CD4-positive, CD25-positive, alpha-beta regulatory T cell (primary cell): ENCODE data around the gene MFAP2. TPM values are rescaled to one million over a fixed set of nuclear protein-coding genes. Genes with fewer than 3 reads are reported as not detected.
"Not testable (repeated sequence)": the region's sequence is repeated elsewhere in the genome, so short reads cannot be mapped to it uniquely, and the experiment has no call there.

ENCODE experiments used
- ATAC-seq, 2 donors: fragments of 150-1000 bp; cut with Tn5 transposase; one replicate each; pipeline ENCODE4 v1.10.0; 2021; ENCODE audit warnings: low read depth in 2 of 2, moderate number of reproducible peaks in 2 of 2, moderate library complexity in 1 of 2
- DNase-seq, 3 donors: peaks; one replicate each; pipeline versions ENCODE4 v3.0.0 to v3.0.0-alpha.2; 2012 to 2022; ENCODE audit warnings: mixed read lengths in 1 of 3
- H3K27ac ChIP-seq: one replicate; pipeline ENCODE4 v1.7.0; 2013; ENCODE audit warnings: mild to moderate bottlenecking, low read length; ENCODE audit not compliant: insufficient read depth, poor library complexity, severe bottlenecking
- H3K27me3 ChIP-seq: one replicate; pipeline ENCODE4 v1.7.0; 2013; ENCODE audit warnings: low read length; ENCODE audit not compliant: control insufficient read depth, insufficient read depth
- H3K36me3 ChIP-seq: one replicate; pipeline ENCODE4 v1.7.0; 2013; ENCODE audit warnings: mild to moderate bottlenecking, low read length, moderate library complexity; ENCODE audit not compliant: control insufficient read depth, insufficient read depth
- H3K4me1 ChIP-seq: 2 replicates; pipeline ENCODE4 v1.7.0; 2013; ENCODE audit warnings: mild to moderate bottlenecking, low read length; ENCODE audit not compliant: insufficient read depth, control insufficient read depth, poor library complexity, severe bottlenecking
- H3K4me3 ChIP-seq: one replicate; pipeline ENCODE4 v1.7.0; 2013; ENCODE audit warnings: low read depth, mild to moderate bottlenecking, low read length, moderate library complexity
- H3K9me3 ChIP-seq, 2 experiments: 1 replicate in 1 of 2; 2 replicates in 1 of 2; pipeline ENCODE4 v1.7.0; 2013; ENCODE audit warnings: low read length in 2 of 2, mild to moderate bottlenecking in 1 of 2, moderate library complexity in 1 of 2; ENCODE audit not compliant: control insufficient read depth in 2 of 2
- H3K27ac Mint-ChIP-seq, 3 donors: one replicate each; pipeline ENCODE4 v1.8.0; 2020 to 2022; ENCODE audit warnings: mild to moderate bottlenecking in 3 of 3, mixed read lengths in 3 of 3, moderate library complexity in 2 of 3
- H3K27me3 Mint-ChIP-seq: one replicate; pipeline ENCODE4 v1.8.0; 2022; ENCODE audit warnings: mild to moderate bottlenecking, mixed read lengths
- H3K36me3 Mint-ChIP-seq: one replicate; pipeline ENCODE4 v1.8.0; 2020; ENCODE audit warnings: mixed read lengths
- H3K4me1 Mint-ChIP-seq, 4 donors: one replicate each; pipeline ENCODE4 v1.8.0; 2020 to 2022; ENCODE audit warnings: mixed read lengths in 4 of 4, mild to moderate bottlenecking in 1 of 4
- H3K4me3 Mint-ChIP-seq, 4 donors: one replicate each; pipeline ENCODE4 v1.8.0; 2020 to 2022; ENCODE audit warnings: mild to moderate bottlenecking in 4 of 4, mixed read lengths in 4 of 4, moderate library complexity in 3 of 4
- H3K9me3 Mint-ChIP-seq, 7 donors: one replicate each; pipeline ENCODE4 v1.8.0; 2020 to 2022; ENCODE audit warnings: mixed read lengths in 7 of 7, mild to moderate bottlenecking in 3 of 7, moderate library complexity in 2 of 7
- polyA plus RNA-seq, 4 donors: library from polyadenylated mRNA; unstranded; fragments of 300-500 nt; fragmentation: Illumina TruSeq; gene quantifications; one replicate each; pipeline ENCODE4 v1.2.3, GENCODE V29; 2021
- total RNA-seq: library from RNA; stranded (reverse); gene quantifications from one replicate; pipeline ENCODE4 v1.2.3, GENCODE V29; 2022

Gene MFAP2
- total and polyA plus RNA-seq, 5 donors from 2014 or later = not detected

DNA sequence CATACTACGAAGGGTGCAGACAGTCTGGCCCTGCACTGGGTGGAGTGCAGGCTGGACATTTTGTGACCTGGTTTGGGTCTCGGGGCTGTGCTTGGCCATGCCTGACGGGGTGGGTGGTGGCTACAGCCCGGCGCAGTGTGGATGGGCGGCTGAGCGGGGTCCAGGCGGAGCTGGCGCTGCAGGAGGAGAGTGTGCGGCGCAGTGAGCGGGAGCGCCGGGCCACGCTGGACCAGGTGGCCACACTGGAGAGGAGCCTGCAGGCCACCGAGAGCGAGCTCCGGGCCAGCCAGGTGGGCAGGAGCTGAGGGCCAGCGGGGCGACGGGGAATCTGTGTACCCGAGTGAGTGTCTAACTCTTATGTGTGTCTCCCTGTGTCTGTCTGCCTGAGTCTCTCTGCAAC is 14.1 kb downstream of the MFAP2 start:
- peaks cover 14% of the 10 kb centered on the region for H3K36me3 Mint-ChIP-seq
- Histone ChIP-seq H3K9me3 (no peaks in the 10 kb centered on the region), H3K4me3 (no peak overlapping the region), H3K36me3 (peaks cover 12% of the 10 kb centered on the region), H3K4me1 (peaks cover 5% of the 10 kb centered on the region), H3K27ac (no peak overlapping the region), H3K27me3 (no peaks in the 10 kb centered on the region)
- no peaks in the 10 kb centered on the region for H3K27me3 Mint-ChIP-seq
- no peak for DNase-seq
- H3K4me1 Mint-ChIP-seq = peaks cover 0 to 15% (median 4%) of the 10 kb centered on the region in 4 donors
- H3K4me3 Mint-ChIP-seq = no peak overlapping the region
- H3K27ac Mint-ChIP-seq = no peak overlapping the region
- no peak for ATAC-seq
- no peaks in the 10 kb centered on the region for H3K9me3 Mint-ChIP-seq

DNA sequence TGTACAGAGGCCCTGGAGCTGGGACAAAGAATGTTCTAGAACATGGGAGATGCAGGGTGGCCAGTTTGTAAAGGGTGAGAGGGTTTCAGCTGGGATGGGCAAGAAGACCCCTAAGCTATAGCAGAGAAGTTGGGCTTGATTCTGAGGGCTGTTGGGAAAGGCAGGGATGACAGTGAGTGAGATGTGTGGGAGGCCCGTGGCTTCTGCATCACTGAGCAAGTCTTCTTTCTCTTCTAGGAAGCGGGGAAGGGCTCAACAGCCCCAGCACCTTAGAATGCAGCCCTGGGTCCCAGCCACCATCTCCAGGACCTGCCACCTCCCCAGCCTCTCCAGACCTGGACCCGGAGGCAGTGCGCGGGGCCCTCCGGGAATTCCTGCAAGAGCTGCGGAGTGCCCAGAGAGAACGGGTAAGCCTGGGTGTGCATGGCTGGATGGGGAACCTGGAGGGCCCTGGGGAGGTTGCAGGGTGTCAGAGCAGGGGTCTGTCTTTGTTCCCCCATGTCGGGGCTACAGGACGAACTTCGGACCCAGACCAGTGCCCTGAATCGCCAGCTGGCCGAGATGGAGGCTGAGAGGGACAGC is 14.8 kb downstream of the MFAP2 start:
- Mint-ChIP-seq H3K9me3 (no peaks in the 10 kb centered on the region), H3K4me1 (peaks cover 1 to 17% (median 4%) of the 10 kb centered on the region in 4 donors), H3K27ac (peak overlapping the region in 1 of 3 donors; percentile 75), H3K36me3 (peaks cover 14% of the 10 kb centered on the region), H3K4me3 (no peak overlapping the region), H3K27me3 (no peaks in the 10 kb centered on the region)
- H3K36me3 ChIP-seq = peaks cover 12% of the 10 kb centered on the region
- H3K4me3 ChIP-seq = no peak overlapping the region
- peaks cover 8% of the 10 kb centered on the region for H3K4me1 ChIP-seq
- no peaks in the 10 kb centered on the region for H3K27me3 ChIP-seq
- DNase-seq (no peak), ATAC-seq (no peak)
- no peak overlapping the region for H3K27ac ChIP-seq
- no peaks in the 10 kb centered on the region for H3K9me3 ChIP-seq

DNA sequence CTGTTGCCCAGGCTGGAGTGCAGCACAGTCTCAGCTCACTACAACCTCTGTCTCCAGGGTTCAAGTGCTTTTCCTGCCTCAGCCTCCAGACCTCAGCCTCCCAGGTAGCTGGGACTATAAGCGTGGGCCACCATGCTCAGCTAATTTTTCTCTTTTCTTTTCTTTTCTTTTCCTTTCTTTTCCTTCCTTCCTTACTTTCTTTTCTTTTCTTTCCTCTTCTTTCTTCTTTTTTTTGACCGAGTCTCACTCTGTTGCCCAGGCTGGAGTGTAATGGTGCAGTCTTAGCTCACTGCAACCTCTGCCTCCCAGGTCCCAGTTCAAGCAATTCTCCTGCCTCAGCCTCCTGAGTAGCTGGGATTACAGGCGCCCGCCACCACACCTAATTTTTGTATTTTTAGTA is 16.3 kb downstream of the MFAP2 start:
- Mint-ChIP-seq H3K36me3 (peaks cover 12% of the 10 kb centered on the region), H3K4me1 (peaks cover 7 to 25% (median 9%) of the 10 kb centered on the region in 4 donors), H3K4me3 (peak overlapping the region in 1 of 4 donors; percentile 31)
- H3K9me3 ChIP-seq, H3K9me3 Mint-ChIP-seq, H3K27me3 ChIP-seq, H3K4me3 ChIP-seq, H3K27ac Mint-ChIP-seq, H3K27me3 Mint-ChIP-seq, DNase-seq, ATAC-seq, H3K27ac ChIP-seq: not testable (repeated sequence)
- Histone ChIP-seq H3K4me1 (peaks cover 14% of the 10 kb centered on the region), H3K36me3 (peaks cover 12% of the 10 kb centered on the region)

DNA sequence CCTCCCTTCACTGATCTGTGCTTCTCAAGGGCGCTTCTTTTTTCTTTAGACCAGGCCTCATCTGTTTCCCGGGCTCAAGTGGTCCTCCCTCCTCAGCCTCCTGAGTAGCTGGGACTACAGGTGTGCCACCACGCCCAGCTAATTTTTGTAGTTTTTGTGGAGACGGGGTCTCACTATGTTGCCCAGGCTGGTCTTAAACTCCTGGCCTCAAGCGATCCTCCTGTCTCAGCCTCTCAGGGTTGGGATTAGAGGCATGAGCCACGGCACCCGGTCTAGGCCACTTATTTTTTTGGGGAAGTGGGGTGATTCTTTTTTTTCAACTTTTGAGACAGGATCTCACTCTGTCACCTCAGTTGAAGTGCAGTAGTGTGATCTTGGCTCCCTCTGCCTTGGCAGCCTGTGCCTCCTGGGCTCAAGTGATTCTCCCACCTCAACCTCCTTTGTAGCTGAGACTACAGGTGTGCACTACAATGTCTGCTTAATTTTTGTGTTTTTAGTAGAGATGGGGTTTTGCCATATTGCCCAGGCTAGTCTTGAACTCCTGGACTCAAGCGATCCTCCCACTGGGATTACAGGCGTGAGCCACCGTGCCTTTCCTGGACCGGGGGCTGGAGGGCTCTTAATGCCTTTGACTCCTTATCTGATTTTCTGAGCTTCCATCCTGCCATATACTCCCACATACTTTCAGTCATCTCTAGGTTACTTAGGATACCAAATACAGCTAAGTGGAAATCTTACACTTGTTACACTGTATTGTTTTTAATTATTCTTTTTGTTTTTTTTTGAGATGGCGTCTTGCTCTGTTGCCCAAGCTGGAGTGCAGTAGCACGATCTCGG is 18.9 kb downstream of the MFAP2 start:
- Mint-ChIP-seq H3K27me3 (no peaks in the 10 kb centered on the region), H3K4me3 (peak overlapping the region; percentile 66 to 88 (median 82)), H3K36me3 (peaks cover 7% of the 10 kb centered on the region), H3K9me3 (no peaks in the 10 kb centered on the region), H3K27ac (peak overlapping the region; percentile 18 to 76 (median 48)), H3K4me1 (peaks cover 7 to 25% (median 9%) of the 10 kb centered on the region in 4 donors)
- ATAC-seq = no peak
- H3K27me3 ChIP-seq = no peaks in the 10 kb centered on the region
- no peak overlapping the region for H3K4me3 ChIP-seq
- no peaks in the 10 kb centered on the region for H3K9me3 ChIP-seq
- peaks cover 1% of the 10 kb centered on the region for H3K36me3 ChIP-seq
- H3K27ac ChIP-seq = no peak overlapping the region
- no peak for DNase-seq
- peaks cover 14% of the 10 kb centered on the region for H3K4me1 ChIP-seq

DNA sequence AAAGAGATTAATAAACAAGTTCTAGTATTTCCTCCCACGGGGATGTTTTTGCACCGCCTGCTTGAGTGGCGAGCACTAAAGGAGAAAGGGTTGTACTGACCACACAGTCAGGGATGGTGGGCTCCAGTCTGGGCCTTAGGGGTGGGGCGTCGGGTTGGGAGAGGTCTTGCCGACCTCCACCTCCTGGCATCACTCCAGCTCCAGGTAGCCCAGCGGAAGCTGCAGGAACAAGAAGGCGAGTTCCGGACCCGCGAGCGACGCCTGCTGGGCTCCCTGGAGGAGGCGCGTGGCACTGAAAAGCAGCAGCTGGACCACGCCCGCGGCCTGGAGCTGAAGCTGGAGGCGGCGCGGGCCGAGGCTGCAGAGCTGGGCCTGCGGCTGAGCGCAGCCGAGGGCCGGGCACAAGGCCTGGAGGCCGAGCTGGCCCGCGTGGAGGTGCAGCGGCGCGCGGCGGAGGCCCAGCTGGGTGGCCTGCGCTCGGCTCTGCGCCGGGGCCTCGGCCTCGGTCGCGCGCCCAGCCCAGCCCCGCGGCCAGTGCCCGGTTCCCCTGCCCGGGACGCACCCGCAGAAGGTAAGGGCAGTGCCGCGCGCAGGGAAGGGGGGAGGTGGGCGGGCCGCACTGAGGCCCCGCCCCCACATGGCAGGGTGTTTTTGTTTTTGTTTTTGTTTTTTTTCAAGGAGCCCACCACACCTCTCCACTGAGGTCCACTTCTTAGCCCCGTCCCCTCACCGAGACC is 19.7 kb downstream of the MFAP2 start:
- Mint-ChIP-seq H3K27ac (peak overlapping the region; percentile 82 to 93 (median 83)), H3K36me3 (peaks cover 7% of the 10 kb centered on the region), H3K27me3 (no peaks in the 10 kb centered on the region), H3K9me3 (no peaks in the 10 kb centered on the region), H3K4me3 (peak overlapping the region; percentile 86 to 97 (median 90)), H3K4me1 (peaks cover 7 to 25% (median 9%) of the 10 kb centered on the region in 4 donors)
- Histone ChIP-seq H3K36me3 (no peaks in the 10 kb centered on the region), H3K27me3 (no peaks in the 10 kb centered on the region), H3K9me3 (no peaks in the 10 kb centered on the region), H3K4me3 (peak overlapping the region; percentile 73), H3K4me1 (peaks cover 14% of the 10 kb centered on the region), H3K27ac (peak overlapping the region; percentile 57)
- ATAC-seq = peak; percentile 75 to 84
- peak; percentile 65 to 82 (median 71) for DNase-seq

DNA sequence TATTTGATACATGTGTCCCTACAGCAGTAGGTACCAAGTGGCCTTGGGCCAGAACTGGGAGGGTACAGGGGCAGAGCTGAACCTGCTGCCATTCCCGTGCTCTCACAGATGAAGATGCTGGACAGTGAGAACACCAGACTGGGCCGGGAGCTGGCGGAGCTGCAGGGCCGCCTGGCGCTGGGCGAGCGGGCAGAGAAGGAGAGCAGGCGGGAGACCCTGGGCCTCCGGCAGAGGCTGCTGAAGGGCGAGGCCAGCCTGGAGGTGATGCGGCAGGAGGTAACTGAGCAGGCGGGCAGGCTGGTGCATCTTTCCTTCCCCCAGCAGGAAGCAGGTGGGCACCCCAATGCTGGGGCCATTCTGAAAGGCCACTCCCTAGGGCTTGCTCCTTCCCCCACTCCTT is 21.9 kb downstream of the MFAP2 start:
- no peaks in the 10 kb centered on the region for H3K36me3 ChIP-seq
- H3K9me3 Mint-ChIP-seq = no peaks in the 10 kb centered on the region
- no peaks in the 10 kb centered on the region for H3K27me3 ChIP-seq
- H3K4me3 ChIP-seq = no peak overlapping the region
- H3K27me3 Mint-ChIP-seq = no peaks in the 10 kb centered on the region
- H3K27ac ChIP-seq = no peak overlapping the region
- H3K9me3 ChIP-seq = no peaks in the 10 kb centered on the region
- H3K4me3 Mint-ChIP-seq = no peak overlapping the region
- no peak overlapping the region for H3K27ac Mint-ChIP-seq
- ATAC-seq (no peak), DNase-seq (no peak)
- peaks cover 7 to 19% (median 9%) of the 10 kb centered on the region in 4 donors for H3K4me1 Mint-ChIP-seq
- no peaks in the 10 kb centered on the region for H3K36me3 Mint-ChIP-seq
- H3K4me1 ChIP-seq = peaks cover 14% of the 10 kb centered on the region

DNA sequence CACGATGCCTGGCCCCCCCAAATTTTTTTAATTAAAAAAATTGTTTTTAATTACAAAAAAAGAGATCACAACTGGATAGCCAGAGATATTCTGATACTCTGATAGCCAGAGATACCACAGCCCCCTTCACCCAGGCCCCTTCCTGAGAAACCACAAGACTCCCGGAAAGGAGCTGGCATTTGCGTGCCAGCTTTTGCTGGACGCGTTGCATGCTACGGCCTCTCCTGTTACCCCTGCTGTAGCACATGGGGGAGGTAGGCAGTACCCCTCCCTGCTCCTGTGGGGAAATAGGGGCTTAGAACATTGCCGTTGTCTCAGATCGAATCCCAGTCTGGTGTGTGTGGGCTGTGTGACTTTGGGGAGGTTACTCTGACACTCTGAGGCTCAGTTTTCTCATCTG is 22.7 kb downstream of the MFAP2 start:
- Mint-ChIP-seq H3K4me3 (no peak overlapping the region), H3K36me3 (no peaks in the 10 kb centered on the region), H3K27ac (no peak overlapping the region), H3K27me3 (no peaks in the 10 kb centered on the region), H3K4me1 (peaks cover 6 to 16% (median 7%) of the 10 kb centered on the region in 4 donors), H3K9me3 (no peaks in the 10 kb centered on the region)
- H3K4me3 ChIP-seq = no peak overlapping the region
- H3K36me3 ChIP-seq = no peaks in the 10 kb centered on the region
- H3K4me1 ChIP-seq = peaks cover 14% of the 10 kb centered on the region
- DNase-seq (no peak), ATAC-seq (no peak)
- H3K27ac ChIP-seq = no peak overlapping the region
- H3K27me3 ChIP-seq = no peaks in the 10 kb centered on the region
- H3K9me3 ChIP-seq = no peaks in the 10 kb centered on the region
